HG03159 (cell line): ENCODE measurements around the gene OR10A2.
"Not testable (repeated sequence)": the region's sequence is repeated elsewhere in the genome, so short reads cannot be mapped to it uniquely, and the experiment has no call there.

Source experiments
- ATAC-seq: cut with Tn5 transposase; IDR thresholded peaks from one replicate; pipeline ENCODE4 v1.9.1; 2021; ENCODE audit warnings: mild to moderate bottlenecking, moderate library complexity; ENCODE audit not compliant: unreplicated experiment

The OR10A2 gene

GRCh38 chr11:6862961-6863360 lies at the start of gene OR10A2:
Gene OR10A2, plus strand, starts transcription at chr11:6863057. Its CDS starts 6,698 bp downstream, at chr11:6869755.
- no peak for ATAC-seq

GRCh38 chr11:6813656-6814055 lies 49.2 kb upstream of the OR10A2 start:
- ATAC-seq: no peak

GRCh38 chr11:6817694-6818093 lies 45.2 kb upstream of the OR10A2 start:
- ATAC-seq: no peak

GRCh38 chr11:6818967-6819366 lies 43.9 kb upstream of the OR10A2 start:
- ATAC-seq: no peak

- no peak for ATAC-seq
Measured at GRCh38 chr11:6824136-6824823, 38.6 kb upstream of the OR10A2 start.

- ATAC-seq: no peak
Measured at GRCh38 chr11:6825231-6825744, 37.6 kb upstream of the OR10A2 start.

GRCh38 chr11:6828103-6828502 lies 34.8 kb upstream of the OR10A2 start:
- no peak for ATAC-seq

GRCh38 chr11:6833356-6833755 lies 29.5 kb upstream of the OR10A2 start:
- no peak for ATAC-seq

- no peak for ATAC-seq
Measured at GRCh38 chr11:6834021-6834420, 28.8 kb upstream of the OR10A2 start.

GRCh38 chr11:6841694-6842093 lies 21.2 kb upstream of the OR10A2 start:
- no peak for ATAC-seq

- no peak for ATAC-seq
Measured at GRCh38 chr11:6843670-6844069, 19.2 kb upstream of the OR10A2 start.

GRCh38 chr11:6844356-6844755 lies 18.5 kb upstream of the OR10A2 start:
- no peak for ATAC-seq

GRCh38 chr11:6845383-6845782 lies 17.5 kb upstream of the OR10A2 start, which contains the start of gene OR10A5:
Gene OR10A5, plus strand, starts transcription at chr11:6845683. Its CDS starts 0 bp downstream, at chr11:6845683.
- no peak for ATAC-seq

- ATAC-seq: no peak
Measured at GRCh38 chr11:6850526-6850925, 12.3 kb upstream of the OR10A2 start.

- ATAC-seq: not testable (repeated sequence)
Measured at GRCh38 chr11:6854801-6855200, 8.1 kb upstream of the OR10A2 start.

GRCh38 chr11:6855971-6856541 lies 6.8 kb upstream of the OR10A2 start:
- ATAC-seq: no peak

GRCh38 chr11:6856871-6857270 lies 6.0 kb upstream of the OR10A2 start:
- peak; percentile 72 for ATAC-seq

GRCh38 chr11:6864438-6864837 lies 1.6 kb downstream of the OR10A2 start:
- ATAC-seq: no peak

GRCh38 chr11:6871278-6871677 lies 8.4 kb downstream of the OR10A2 start:
- ATAC-seq: no peak

- no peak for ATAC-seq
Measured at GRCh38 chr11:6875761-6876160, 12.9 kb downstream of the OR10A2 start.

GRCh38 chr11:6876325-6876724 lies 13.5 kb downstream of the OR10A2 start, which contains the start of gene OR10A4:
Gene OR10A4, plus strand, starts transcription at chr11:6876625. Its CDS starts 23 bp downstream, at chr11:6876648.
- ATAC-seq: no peak

- ATAC-seq: no peak
Measured at GRCh38 chr11:6876914-6877313, 14.1 kb downstream of the OR10A2 start.
